ENCODE results near the gene LRR1. TPM values are rescaled to one million over a fixed set of nuclear protein-coding genes. Genes with fewer than 3 reads are reported as not detected.

The LRR1 gene, protein sequence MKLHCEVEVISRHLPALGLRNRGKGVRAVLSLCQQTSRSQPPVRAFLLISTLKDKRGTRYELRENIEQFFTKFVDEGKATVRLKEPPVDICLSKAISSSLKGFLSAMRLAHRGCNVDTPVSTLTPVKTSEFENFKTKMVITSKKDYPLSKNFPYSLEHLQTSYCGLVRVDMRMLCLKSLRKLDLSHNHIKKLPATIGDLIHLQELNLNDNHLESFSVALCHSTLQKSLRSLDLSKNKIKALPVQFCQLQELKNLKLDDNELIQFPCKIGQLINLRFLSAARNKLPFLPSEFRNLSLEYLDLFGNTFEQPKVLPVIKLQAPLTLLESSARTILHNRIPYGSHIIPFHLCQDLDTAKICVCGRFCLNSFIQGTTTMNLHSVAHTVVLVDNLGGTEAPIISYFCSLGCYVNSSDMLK
- total RNA-seq, result 12.4 and 12.9 TPM in 2 replicates

DNA sequence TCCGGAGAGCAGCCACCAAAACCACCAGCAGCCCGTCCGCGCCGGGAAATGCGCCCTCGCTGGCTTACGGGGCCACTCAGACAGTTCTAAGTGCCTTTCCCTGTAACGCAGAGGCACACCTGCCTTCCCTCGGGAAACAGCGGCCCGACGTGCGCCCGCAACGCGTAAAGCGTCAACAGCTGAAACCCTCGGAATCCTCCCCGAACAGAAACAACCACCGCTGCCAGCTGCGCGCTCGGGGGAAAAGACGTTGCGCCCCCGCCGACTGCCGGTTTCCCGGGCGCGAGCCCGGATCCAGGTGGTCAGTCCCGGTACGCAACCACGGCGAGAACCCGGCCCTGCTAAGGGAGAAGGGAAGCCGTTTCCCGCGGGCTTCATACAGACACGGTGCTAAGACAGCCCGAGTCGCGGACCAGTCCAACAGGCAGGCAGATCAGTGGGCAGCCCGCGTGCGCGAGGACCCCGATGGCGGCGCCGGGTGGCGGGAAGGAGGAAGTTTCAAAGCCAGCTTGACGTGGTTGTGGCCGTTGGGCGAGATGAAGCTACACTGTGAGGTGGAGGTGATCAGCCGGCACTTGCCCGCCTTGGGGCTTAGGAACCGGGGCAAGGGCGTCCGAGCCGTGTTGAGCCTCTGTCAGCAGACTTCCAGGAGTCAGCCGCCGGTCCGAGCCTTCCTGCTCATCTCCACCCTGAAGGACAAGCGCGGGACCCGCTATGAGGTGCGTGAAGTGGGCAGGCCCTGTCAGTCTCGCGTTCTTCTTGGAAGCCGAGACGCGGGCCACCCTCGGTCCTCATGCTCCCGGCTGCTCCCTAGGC lies at the start of gene LRR1:
LRR1 (plus strand) TSS at position 456 of the 816 bp plus-strand sequence; CDS start at position 537, 81 bp downstream.

DNA sequence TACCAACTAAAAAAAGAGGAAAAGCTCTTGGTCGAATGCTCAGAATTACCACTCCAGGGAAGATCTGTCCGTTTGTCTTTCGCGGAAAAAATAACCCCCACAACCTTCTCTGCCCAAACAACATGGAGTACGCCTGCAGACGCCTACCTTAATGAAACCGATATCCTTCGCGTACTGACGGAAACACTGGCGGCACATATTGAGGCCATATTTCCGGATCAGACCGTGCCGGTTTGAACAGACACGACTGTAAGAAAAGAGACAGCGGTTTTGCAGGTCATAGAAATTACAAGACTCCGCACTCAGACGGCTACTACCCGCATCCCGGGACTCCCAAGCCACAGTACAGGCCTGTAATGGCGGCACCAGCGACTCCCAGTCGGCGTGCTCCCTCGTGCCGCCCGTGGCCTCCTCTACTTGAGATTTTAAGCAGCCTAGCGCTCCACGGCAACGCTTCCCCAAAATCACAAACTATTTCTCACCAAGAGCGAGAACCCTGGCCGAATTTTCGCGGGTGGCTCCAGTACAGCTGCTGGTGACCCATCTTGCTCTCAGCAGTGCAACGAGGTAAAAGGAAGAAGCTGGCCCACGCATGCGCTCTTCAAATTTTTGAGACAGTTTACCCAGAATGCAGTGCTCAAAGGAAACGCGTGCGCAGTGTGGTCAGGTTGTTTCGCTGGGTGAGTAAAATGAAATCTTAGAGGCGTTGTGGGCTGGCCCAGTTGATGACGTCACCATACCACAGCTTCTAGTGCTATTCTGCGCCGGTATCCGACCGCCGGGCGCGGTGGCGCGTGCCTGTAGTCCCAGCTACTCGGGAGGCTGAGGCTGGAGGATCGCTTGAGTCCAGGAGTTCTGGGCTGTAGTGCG lies 12.7 kb upstream of the LRR1 start, which contains the start of gene RPS29:
RPS29 (minus strand) TSS at position 578 of the 870 bp plus-strand sequence; CDS start at position 544, 34 bp downstream.

GRCh38 chr14:49620182-49621113 lies 21.7 kb downstream of the LRR1 start, which contains the start of the genes MGAT2 and RPL36AL:
Gene MGAT2 (plus strand): TSS chr14:49620799. CDS start chr14:49621269, 470 bp downstream.
Gene RPL36AL (minus strand): TSS chr14:49620626. CDS start chr14:49619104, 1,522 bp downstream.

DNA sequence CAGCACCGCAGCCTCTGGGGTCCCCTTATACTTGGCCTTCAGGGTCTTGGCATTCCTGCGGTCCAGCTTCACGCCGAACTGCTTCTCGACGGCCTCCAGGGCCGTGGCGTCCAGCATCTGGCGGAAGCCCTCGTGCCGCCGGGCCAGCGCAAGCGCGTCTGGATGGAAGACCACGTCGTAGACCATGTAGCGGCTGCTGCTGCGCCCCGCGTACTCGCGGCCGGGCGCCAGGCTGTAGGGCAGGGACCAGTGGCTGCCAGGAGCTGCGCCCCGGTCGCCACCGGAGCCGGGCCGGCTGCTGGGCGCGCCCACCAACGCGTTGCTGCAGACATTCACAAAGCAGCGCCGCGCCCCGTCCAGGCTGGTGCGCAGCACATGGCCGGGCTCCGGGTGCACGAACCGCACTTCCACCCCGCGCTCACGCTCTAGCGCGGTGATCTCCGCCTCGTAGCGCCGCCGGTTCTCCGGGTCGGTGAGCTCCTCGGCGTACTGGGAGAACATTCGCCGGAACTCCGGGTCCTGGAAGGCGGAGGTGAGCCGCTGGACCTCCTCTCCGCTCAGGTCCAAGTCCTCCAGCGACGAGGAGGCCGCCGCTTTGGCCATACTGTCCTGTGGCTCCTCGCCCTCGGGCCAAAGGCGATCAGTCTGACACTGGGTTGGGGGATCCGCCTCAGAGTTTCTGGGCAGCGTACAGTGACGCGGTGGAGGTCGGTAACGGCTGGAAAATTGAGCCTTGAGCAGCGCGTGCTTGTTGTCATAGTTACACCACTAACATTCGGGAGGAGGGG lies 36.0 kb downstream of the LRR1 start, which contains the start of gene DNAAF2:
DNAAF2 (minus strand) TSS at position 698 of the 788 bp plus-strand sequence; CDS start at position 603, 95 bp downstream.

Other genes with a start within 250 kb of the LRR1 start
- 1,774 and 3,071 TPM in 2 replicates for gene RPS29, start 12.6 kb upstream of the LRR1 start, total RNA-seq
- gene RPL36AL, start 21.7 kb downstream of the LRR1 start, total RNA-seq, result 271 and 341 TPM in 2 replicates
- gene MGAT2, start 21.9 kb downstream of the LRR1 start, total RNA-seq, result 53.7 and 63.3 TPM in 2 replicates
- 9.0 and 10.7 TPM in 2 replicates for gene DNAAF2, start 36.3 kb downstream of the LRR1 start, total RNA-seq
- gene POLE2, start 89.3 kb downstream of the LRR1 start, total RNA-seq, result 3.4 and 4.2 TPM in 2 replicates
- 2.6 and 3.6 TPM in 2 replicates for gene KLHDC1, start 94.2 kb downstream of the LRR1 start, total RNA-seq
- gene KLHDC2, start 169.2 kb downstream of the LRR1 start, total RNA-seq, result 87.9 and 91.1 TPM in 2 replicates